SK-N-SH treated with all-trans-retinoic acid at 6 μM for 48 hours (cell line): Measurements from ENCODE around the gene TSC22D1.

Experiments used
- ATAC-seq: fragments of 200-7000 bp; cut with Tn5 transposase; 3 replicates; pipeline ENCODE4 v1.9.1; 2020; ENCODE audit warnings: mild to moderate bottlenecking, moderate library complexity
- ARNTL ChIP-seq: fragments of 450-650 bp; formaldehyde crosslinking; IDR thresholded peaks from 2 replicates; pipeline ENCODE4 v1.5.0; 2020; ENCODE audit warnings: low read depth, mild to moderate bottlenecking, moderate library complexity, borderline replicate concordance
- CSDC2 ChIP-seq: fragments of 250-450 bp; sonication (Bioruptor Pico); IDR thresholded peaks from 2 replicates; pipeline ENCODE4 v1.5.0; 2020; ENCODE audit warnings: mild to moderate bottlenecking, moderate library complexity
- ESRRG ChIP-seq: fragments of 250-450 bp; sonication (Bioruptor Pico); IDR thresholded peaks from 2 replicates; pipeline ENCODE4 v1.6.1; 2021; ENCODE audit warnings: mild to moderate bottlenecking
- GLIS3 ChIP-seq: fragments of 250-450 bp; sonication (Bioruptor Pico); IDR thresholded peaks from 2 replicates; pipeline ENCODE4 v1.5.0; 2020; ENCODE audit warnings: mild to moderate bottlenecking, moderate library complexity
- ISL1 ChIP-seq: fragments of 250-450 bp; sonication (Bioruptor Pico); IDR thresholded peaks from 2 replicates; pipeline ENCODE4 v2.1.2; 2022; ENCODE audit warnings: mild to moderate bottlenecking, moderate library complexity
- OSR1 ChIP-seq: fragments of 250-450 bp; sonication (Bioruptor Pico); IDR thresholded peaks from 2 replicates; pipeline ENCODE4 v1.8.0; 2022; ENCODE audit warnings: moderate library complexity, mild to moderate bottlenecking, inconsistent platforms
- PPARA ChIP-seq: fragments of 250-450 bp; sonication (Bioruptor Pico); IDR thresholded peaks from 2 replicates; pipeline ENCODE4 v1.5.0; 2020; ENCODE audit warnings: mild to moderate bottlenecking, borderline replicate concordance
- RARB ChIP-seq: fragments of 250-450 bp; sonication (Bioruptor Pico); IDR thresholded peaks from 2 replicates; pipeline ENCODE4 v1.8.0; 2021; ENCODE audit warnings: mild to moderate bottlenecking, moderate library complexity
- SNAI2 ChIP-seq: fragments of 250-450 bp; sonication (Bioruptor Pico); IDR thresholded peaks from 2 replicates; pipeline ENCODE4 v1.5.0; 2020; ENCODE audit warnings: mild to moderate bottlenecking, moderate library complexity
- TCF4 ChIP-seq: fragments of 250-450 bp; sonication (Bioruptor Pico); IDR thresholded peaks from 2 replicates; pipeline ENCODE4 v1.8.0; 2021; ENCODE audit warnings: mild to moderate bottlenecking, moderate library complexity, borderline replicate concordance
- TOX ChIP-seq: fragments of 250-450 bp; sonication (Bioruptor Pico); IDR thresholded peaks from 2 replicates; pipeline ENCODE4 v1.8.0; 2021; ENCODE audit warnings: mild to moderate bottlenecking, moderate library complexity, borderline replicate concordance
- ZC3H10 ChIP-seq: fragments of 250-450 bp; sonication (Bioruptor Pico); IDR thresholded peaks from 2 replicates; pipeline ENCODE4 v1.5.1; 2021; ENCODE audit warnings: mild to moderate bottlenecking, moderate library complexity
- ZFP3 ChIP-seq: fragments of 250-450 bp; sonication (Bioruptor Pico); IDR thresholded peaks from 2 replicates; pipeline ENCODE4 v1.5.0; 2020; ENCODE audit warnings: mild to moderate bottlenecking, moderate library complexity
- ZFP30 ChIP-seq: fragments of 450-650 bp; formaldehyde crosslinking; IDR thresholded peaks from 2 replicates; pipeline ENCODE4 v1.5.0; 2022; ENCODE audit warnings: mild to moderate bottlenecking, moderate library complexity
- ZNF565 ChIP-seq: fragments of 450-650 bp; formaldehyde crosslinking; conservative IDR thresholded peaks from 2 replicates; pipeline ENCODE4 v1.5.0; 2020; ENCODE audit warnings: low read depth, mild to moderate bottlenecking, moderate library complexity
- ZNF70 ChIP-seq: fragments of 450-650 bp; formaldehyde crosslinking; IDR thresholded peaks from 2 replicates; pipeline ENCODE4 v1.5.0; 2020; ENCODE audit warnings: mild to moderate bottlenecking, moderate library complexity
- ZNF8 ChIP-seq: fragments of 450-650 bp; formaldehyde crosslinking; IDR thresholded peaks from 2 replicates; pipeline ENCODE4 v1.5.0; 2020; ENCODE audit warnings: mild to moderate bottlenecking, moderate library complexity
- TF ChIP-seq, protein P1 (sequence below): fragments of 250-450 bp; sonication (Bioruptor Pico); IDR thresholded peaks from 2 replicates; pipeline ENCODE4 v1.8.0; 2020; ENCODE audit warnings: mild to moderate bottlenecking, moderate library complexity, borderline replicate concordance
- TF ChIP-seq, protein P2 (sequence below): fragments of 250-450 bp; sonication (Bioruptor Pico); IDR thresholded peaks from 2 replicates; pipeline ENCODE4 v1.5.0; 2020; ENCODE audit warnings: mild to moderate bottlenecking, moderate library complexity
- TF ChIP-seq, protein P3 (sequence below): fragments of 250-450 bp; sonication (Bioruptor Pico); IDR thresholded peaks from 2 replicates; pipeline ENCODE4 v1.8.0; 2021; ENCODE audit warnings: low read depth, mild to moderate bottlenecking, moderate library complexity, borderline replicate concordance
- TF ChIP-seq, protein P4 (sequence below): fragments of 250-450 bp; sonication (Bioruptor Pico); IDR thresholded peaks from 2 replicates; pipeline ENCODE4 v1.5.1; 2020; ENCODE audit warnings: low read depth, mild to moderate bottlenecking, moderate library complexity
- TF ChIP-seq, protein P5 (sequence below): fragments of 250-450 bp; sonication (Bioruptor Pico); IDR thresholded peaks from 2 replicates; pipeline ENCODE4 v1.5.1; 2021; ENCODE audit warnings: mild to moderate bottlenecking, moderate library complexity

The TSC22D1 gene

DNA sequence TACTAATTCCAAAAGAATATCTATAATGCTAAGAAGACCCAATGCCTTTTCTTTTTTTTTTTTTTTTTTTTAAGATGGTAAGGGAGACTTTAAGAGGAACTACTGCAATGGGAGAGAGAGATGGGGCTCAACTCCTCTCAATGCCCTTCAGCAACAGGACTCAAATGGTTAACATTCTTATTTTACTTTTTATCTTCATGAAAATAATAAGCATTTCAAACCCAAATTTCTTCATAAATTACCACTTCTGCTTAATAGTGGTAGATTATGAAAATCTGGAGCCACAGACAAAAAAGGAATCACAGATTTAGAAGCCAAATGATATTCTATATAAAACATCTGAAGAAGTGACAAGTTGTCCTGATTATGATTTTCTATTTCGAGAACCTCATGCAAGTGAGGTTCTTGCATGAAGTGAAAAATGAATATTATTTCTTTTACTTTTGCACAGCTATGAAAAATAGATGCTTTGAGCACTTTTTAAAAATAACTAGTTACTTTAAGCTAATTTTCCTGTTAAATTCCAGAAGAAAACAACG is 128.3 kb downstream of the TSC22D1 start:
- ATAC-seq = no peak
- no peak for TF ChIP-seq ZFP3 (CRISPR knock-in tag)
- TF ChIP-seq, protein P1, sequence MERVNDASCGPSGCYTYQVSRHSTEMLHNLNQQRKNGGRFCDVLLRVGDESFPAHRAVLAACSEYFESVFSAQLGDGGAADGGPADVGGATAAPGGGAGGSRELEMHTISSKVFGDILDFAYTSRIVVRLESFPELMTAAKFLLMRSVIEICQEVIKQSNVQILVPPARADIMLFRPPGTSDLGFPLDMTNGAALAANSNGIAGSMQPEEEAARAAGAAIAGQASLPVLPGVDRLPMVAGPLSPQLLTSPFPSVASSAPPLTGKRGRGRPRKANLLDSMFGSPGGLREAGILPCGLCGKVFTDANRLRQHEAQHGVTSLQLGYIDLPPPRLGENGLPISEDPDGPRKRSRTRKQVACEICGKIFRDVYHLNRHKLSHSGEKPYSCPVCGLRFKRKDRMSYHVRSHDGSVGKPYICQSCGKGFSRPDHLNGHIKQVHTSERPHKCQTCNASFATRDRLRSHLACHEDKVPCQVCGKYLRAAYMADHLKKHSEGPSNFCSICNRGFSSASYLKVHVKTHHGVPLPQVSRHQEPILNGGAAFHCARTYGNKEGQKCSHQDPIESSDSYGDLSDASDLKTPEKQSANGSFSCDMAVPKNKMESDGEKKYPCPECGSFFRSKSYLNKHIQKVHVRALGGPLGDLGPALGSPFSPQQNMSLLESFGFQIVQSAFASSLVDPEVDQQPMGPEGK = no peak
- TF ChIP-seq, protein P2, sequence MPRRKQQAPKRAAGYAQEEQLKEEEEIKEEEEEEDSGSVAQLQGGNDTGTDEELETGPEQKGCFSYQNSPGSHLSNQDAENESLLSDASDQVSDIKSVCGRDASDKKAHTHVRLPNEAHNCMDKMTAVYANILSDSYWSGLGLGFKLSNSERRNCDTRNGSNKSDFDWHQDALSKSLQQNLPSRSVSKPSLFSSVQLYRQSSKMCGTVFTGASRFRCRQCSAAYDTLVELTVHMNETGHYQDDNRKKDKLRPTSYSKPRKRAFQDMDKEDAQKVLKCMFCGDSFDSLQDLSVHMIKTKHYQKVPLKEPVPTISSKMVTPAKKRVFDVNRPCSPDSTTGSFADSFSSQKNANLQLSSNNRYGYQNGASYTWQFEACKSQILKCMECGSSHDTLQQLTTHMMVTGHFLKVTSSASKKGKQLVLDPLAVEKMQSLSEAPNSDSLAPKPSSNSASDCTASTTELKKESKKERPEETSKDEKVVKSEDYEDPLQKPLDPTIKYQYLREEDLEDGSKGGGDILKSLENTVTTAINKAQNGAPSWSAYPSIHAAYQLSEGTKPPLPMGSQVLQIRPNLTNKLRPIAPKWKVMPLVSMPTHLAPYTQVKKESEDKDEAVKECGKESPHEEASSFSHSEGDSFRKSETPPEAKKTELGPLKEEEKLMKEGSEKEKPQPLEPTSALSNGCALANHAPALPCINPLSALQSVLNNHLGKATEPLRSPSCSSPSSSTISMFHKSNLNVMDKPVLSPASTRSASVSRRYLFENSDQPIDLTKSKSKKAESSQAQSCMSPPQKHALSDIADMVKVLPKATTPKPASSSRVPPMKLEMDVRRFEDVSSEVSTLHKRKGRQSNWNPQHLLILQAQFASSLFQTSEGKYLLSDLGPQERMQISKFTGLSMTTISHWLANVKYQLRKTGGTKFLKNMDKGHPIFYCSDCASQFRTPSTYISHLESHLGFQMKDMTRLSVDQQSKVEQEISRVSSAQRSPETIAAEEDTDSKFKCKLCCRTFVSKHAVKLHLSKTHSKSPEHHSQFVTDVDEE = no peak
- no peak for TF ChIP-seq ZNF8 (CRISPR knock-in tag)
- no peak for TF ChIP-seq ESRRG (CRISPR knock-in tag)
- no peak for TF ChIP-seq GLIS3 (CRISPR knock-in tag)
- no peak for TF ChIP-seq SNAI2 (CRISPR knock-in tag)
- TF ChIP-seq TOX (CRISPR knock-in tag) = no peak
- no peak for TF ChIP-seq ISL1 (CRISPR knock-in tag)
- TF ChIP-seq, protein P3, sequence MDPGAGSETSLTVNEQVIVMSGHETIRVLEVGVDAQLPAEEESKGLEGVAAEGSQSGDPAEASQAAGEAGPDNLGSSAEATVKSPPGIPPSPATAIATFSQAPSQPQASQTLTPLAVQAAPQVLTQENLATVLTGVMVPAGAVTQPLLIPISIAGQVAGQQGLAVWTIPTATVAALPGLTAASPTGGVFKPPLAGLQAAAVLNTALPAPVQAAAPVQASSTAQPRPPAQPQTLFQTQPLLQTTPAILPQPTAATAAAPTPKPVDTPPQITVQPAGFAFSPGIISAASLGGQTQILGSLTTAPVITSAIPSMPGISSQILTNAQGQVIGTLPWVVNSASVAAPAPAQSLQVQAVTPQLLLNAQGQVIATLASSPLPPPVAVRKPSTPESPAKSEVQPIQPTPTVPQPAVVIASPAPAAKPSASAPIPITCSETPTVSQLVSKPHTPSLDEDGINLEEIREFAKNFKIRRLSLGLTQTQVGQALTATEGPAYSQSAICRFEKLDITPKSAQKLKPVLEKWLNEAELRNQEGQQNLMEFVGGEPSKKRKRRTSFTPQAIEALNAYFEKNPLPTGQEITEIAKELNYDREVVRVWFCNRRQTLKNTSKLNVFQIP = no peak
- no peak for TF ChIP-seq ZNF565
- no peak for TF ChIP-seq ZNF70
- TF ChIP-seq ZC3H10 = no peak
- TF ChIP-seq ARNTL = no peak
- TF ChIP-seq, protein P4, sequence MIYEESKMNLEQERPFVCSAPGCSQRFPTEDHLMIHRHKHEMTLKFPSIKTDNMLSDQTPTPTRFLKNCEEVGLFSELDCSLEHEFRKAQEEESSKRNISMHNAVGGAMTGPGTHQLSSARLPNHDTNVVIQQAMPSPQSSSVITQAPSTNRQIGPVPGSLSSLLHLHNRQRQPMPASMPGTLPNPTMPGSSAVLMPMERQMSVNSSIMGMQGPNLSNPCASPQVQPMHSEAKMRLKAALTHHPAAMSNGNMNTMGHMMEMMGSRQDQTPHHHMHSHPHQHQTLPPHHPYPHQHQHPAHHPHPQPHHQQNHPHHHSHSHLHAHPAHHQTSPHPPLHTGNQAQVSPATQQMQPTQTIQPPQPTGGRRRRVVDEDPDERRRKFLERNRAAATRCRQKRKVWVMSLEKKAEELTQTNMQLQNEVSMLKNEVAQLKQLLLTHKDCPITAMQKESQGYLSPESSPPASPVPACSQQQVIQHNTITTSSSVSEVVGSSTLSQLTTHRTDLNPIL = no peak
- TF ChIP-seq RARB = no peak
- TF ChIP-seq ZFP30 (CRISPR knock-in tag) = no peak
- no peak for TF ChIP-seq OSR1 (CRISPR knock-in tag)

DNA sequence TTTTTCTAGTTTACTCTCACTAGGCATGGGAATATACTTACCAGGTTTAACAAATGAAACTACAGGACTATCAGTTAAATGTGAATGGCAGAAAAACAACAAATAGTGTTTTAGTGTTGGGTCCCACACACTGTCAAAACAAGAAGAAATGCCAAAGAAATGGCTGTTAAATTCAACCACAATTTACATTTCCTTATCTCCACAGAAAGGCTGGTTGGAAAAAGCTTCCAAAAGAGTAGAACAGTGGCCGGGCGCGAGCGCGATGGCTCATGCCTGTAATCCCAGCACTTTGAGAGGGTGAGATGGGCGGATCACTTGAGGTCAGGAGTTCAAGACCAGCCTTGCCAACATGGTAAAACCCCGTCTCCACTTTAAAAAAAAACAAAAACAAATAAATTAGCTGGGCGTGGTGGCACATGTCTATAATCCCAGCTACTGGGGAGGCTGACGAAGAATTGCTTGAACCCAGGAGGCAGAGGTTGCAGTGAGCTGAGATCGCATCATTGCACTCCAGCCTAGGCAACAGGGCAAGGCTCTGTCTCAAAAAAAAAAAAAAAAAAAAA is 136.0 kb downstream of the TSC22D1 start:
- TF ChIP-seq PPARA (CRISPR knock-in tag) (no peak), SNAI2 (CRISPR knock-in tag) (no peak), OSR1 (CRISPR knock-in tag) (no peak), ESRRG (CRISPR knock-in tag) (no peak), TCF4 (CRISPR knock-in tag) (no peak), ISL1 (CRISPR knock-in tag) (no peak), ZFP3 (CRISPR knock-in tag) (no peak), ARNTL (no peak)
- TF ChIP-seq, protein P2 = no peak
- TF ChIP-seq, all 23 proteins: peak for 0
- no peak for ATAC-seq

DNA sequence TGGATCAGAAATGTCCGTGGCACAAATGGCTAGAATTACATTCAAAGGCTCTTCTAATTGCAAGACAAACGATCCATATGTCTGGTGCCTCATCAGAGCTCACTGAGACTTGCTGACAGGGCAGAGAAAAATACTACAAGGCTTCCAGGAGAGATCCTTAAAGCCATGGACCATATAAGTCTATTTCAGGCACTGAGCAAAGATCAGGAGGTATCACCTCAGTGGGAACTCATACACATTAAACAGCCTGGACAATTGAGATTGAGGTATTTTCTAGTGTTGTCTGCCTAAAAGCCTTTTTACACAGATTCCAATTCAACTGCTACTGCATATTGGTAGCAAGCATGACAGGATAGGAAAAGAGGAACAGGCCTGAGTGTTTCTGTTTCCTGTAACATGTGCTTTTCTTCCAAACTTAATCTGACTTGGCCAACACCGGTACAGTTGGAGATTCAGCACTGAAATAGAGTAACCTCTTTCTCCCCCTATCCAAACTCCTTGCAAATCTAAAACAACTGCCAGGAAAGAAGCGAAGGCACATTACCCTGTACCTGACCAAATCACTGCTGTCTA is 136.6 kb downstream of the TSC22D1 start:
- no peak for ATAC-seq
- TF ChIP-seq ZFP30 (CRISPR knock-in tag) = no peak
- TF ChIP-seq ZC3H10 = no peak
- no peak for TF ChIP-seq CSDC2
- no peak for TF ChIP-seq OSR1 (CRISPR knock-in tag)
- TF ChIP-seq, protein P4 = no peak
- TF ChIP-seq, protein P3 = no peak
- TF ChIP-seq GLIS3 (CRISPR knock-in tag) = no peak
- no peak for TF ChIP-seq ARNTL
- TF ChIP-seq, protein P5, sequence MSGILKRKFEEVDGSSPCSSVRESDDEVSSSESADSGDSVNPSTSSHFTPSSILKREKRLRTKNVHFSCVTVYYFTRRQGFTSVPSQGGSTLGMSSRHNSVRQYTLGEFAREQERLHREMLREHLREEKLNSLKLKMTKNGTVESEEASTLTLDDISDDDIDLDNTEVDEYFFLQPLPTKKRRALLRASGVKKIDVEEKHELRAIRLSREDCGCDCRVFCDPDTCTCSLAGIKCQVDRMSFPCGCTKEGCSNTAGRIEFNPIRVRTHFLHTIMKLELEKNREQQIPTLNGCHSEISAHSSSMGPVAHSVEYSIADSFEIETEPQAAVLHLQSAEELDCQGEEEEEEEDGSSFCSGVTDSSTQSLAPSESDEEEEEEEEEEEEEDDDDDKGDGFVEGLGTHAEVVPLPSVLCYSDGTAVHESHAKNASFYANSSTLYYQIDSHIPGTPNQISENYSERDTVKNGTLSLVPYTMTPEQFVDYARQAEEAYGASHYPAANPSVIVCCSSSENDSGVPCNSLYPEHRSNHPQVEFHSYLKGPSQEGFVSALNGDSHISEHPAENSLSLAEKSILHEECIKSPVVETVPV (CRISPR knock-in tag) = no peak
- no peak for TF ChIP-seq TOX (CRISPR knock-in tag)
- TF ChIP-seq ZNF8 (CRISPR knock-in tag) = no peak
